OCI-M2 (cell line): ENCODE data around the gene MYOG.

Source experiments
- DNase-seq: peaks from one replicate; lab custom pipeline; 2025; ENCODE audit not compliant: unreplicated experiment; lab: John Stamatoyannopoulos, UW

The MYOG gene

DNA sequence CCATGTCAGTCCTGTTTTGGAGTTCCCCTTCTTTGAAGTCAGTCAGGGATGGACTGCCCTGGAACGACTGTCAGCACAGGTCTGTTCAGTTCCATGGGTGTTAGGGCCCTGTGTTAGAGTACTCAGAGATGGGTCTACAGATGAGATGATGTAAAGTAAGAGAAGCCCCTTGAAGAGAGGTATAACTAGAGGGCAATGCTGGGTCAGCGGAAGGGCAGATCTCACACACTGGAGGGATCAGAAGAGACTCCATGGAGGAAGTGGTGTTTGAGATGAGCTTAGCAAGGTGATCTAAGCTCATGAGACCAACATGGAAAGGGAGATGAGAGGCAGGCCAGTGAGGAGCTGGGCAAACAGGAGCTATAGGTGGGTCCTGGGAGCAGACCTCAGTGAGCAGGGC lies 51.9 kb downstream of the MYOG start:
- DNase-seq: no peak

DNA sequence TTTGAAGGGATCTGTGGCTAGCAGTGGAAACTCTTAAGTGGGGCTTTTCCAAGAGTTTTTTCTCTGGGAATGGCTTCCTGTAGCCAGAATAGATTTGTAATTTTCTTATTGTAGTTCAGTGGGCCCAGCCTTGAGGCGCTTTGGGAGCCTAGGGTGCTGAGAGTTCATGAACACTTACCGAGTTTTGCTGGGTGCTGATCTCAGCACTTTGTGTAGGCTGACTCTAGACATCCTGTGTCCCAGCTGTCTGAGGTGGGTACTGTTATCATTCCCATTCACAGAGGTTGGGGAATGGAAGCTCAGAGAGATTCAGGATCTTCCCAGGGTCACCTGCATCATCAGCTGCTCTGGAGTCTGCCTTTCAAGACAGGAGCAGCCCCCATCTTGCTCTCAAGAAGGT lies 52.5 kb downstream of the MYOG start:
- no peak for DNase-seq
